ENCODE data around the gene OS9.

OS9 gene

DNA sequence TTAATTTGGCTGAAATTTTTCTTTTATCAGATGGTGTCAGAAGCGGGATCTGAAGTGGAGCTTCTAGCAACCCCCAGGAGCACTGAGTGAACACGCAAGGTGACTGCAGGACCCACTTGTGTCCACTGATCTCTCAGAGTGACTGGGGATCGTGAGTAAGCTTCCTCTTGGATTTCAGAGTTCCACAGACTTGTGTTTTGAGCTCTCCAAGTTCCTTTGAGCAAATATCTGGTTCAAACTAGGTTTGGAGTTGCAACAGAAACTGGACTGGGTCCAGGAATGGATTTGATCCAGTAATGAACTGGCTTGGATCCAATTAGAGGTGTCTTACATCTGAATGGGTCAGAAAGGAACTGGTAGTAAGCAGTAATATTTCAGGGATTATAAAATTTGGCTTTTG, 36.2 kb upstream of the OS9 start (continued):
- TF ChIP-seq, protein P1, sequence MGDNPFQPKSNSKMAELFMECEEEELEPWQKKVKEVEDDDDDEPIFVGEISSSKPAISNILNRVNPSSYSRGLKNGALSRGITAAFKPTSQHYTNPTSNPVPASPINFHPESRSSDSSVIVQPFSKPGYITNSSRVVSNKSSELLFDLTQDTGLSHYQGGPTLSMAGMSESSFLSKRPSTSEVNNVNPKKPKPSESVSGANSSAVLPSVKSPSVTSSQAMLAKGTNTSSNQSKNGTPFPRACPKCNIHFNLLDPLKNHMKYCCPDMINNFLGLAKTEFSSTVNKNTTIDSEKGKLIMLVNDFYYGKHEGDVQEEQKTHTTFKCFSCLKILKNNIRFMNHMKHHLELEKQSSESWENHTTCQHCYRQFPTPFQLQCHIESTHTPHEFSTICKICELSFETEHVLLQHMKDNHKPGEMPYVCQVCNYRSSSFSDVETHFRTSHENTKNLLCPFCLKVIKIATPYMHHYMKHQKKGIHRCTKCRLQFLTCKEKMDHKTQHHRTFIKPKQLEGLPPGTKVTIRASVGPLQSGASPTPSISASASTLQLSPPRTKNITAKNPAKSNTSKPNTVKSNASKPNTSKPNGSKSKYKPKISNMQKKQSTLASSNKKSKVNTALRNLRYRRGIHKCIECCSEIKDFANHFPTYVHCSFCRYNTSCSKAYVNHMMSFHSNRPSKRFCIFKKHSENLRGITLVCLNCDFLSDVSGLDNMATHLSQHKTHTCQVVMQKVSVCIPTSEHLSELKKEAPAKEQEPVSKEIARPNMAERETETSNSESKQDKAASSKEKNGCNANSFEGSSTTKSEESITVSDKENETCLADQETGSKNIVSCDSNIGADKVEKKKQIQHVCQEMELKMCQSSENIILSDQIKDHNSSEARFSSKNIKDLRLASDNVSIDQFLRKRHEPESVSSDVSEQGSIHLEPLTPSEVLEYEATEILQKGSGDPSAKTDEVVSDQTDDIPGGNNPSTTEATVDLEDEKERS (tag by site-specific recombination; IDR thresholded peaks at IDR 0.05) = no peak
- TF ChIP-seq ZFP69B (tag by site-specific recombination; IDR thresholded peaks at IDR 0.05) (no peak), ZNF529 (tag by site-specific recombination; IDR thresholded peaks at IDR 0.05; ENCODE audit: insufficient replicate concordance) (no peak)

- Histone ChIP-seq H3K4me3 (ENCODE audit: low read depth, low read length) (no peak overlapping the region), H3K27ac (ENCODE audit: extremely low read depth, low read depth, low read length) (no peak overlapping the region), H3K9me3 (ENCODE audit: control insufficient read depth, insufficient read depth, low read depth, low read length) (no peaks in the 10 kb centered on the region), H3K4me1 (ENCODE audit: control insufficient read depth, insufficient read depth, low read length) (no peaks in the 10 kb centered on the region), H3K36me3 (ENCODE audit: control insufficient read depth in 2 of 2, insufficient read depth in 1 of 2, low read length in 2 of 2) (no peaks in the 10 kb centered on the region)
- POLR2A ChIA-PET = no interaction called here
- TF ChIP-seq ZNF175 (tag by site-specific recombination; IDR thresholded peaks at IDR 0.05) (no peak), MZF1 (tag by site-specific recombination; IDR thresholded peaks at IDR 0.05; ENCODE audit: borderline replicate concordance) (no peak), ZNF791 (tag by site-specific recombination; IDR thresholded peaks at IDR 0.05) (no peak)
- TF ChIP-seq, protein P2, sequence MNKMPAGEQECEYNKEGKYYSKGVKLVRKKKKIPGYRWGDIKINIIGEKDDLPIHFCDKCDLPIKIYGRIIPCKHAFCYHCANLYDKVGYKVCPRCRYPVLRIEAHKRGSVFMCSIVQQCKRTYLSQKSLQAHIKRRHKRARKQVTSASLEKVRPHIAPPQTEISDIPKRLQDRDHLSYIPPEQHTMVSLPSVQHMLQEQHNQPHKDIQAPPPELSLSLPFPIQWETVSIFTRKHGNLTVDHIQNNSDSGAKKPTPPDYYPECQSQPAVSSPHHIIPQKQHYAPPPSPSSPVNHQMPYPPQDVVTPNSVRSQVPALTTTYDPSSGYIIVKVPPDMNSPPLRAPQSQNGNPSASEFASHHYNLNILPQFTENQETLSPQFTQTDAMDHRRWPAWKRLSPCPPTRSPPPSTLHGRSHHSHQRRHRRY (tag by site-specific recombination; IDR thresholded peaks at IDR 0.05) = no peak
- CTCF ChIA-PET = interaction anchor here (0.5 kb wide), 1 partner anchor 76 kb away, joined by 5 read pairs; no protein-coding TSS in a partner anchor
Observed at GRCh38 chr12:57658890-57659289, 35.0 kb upstream of the OS9 start.

DNA sequence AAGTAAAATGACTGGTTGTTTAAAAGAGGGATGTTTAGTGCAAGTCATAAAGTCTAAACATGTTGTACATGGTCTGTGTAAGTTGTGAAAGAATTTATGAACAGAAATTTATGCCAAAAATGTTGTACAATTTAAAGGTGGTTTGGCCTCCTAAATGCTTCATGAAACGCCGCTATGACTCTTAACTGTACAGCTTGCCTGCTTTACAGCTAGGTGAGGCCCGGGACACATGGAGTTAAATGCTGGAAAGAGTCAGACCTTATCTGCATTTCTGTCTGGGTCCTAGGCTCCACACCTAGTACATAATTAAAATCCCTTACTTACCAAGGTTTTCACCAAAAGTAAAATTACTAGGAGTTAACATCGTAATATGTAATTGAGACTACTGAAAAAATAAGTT, 32.6 kb upstream of the OS9 start:
- H3K4me3 ChIP-seq (ENCODE audit: low read depth, low read length) = no peak overlapping the region
- POLR2A ChIA-PET = no interaction called here
- H3K9me3 ChIP-seq (ENCODE audit: control insufficient read depth, insufficient read depth, low read depth, low read length) = no peaks in the 10 kb centered on the region
- H3K27ac ChIP-seq (ENCODE audit: extremely low read depth, low read depth, low read length) = no peak overlapping the region
- CTCF ChIA-PET = interaction anchor here (1.4 to 2.6 kb wide), 3 partner anchors 28 to 78 kb away, joined by 5 to 9 read pairs (median 8); partner anchors contain the start of genes B4GALNT1 and OS9
- no peaks in the 10 kb centered on the region for H3K4me1 ChIP-seq (ENCODE audit: control insufficient read depth, insufficient read depth, low read length)
- H3K36me3 ChIP-seq (ENCODE audit: control insufficient read depth in 2 of 2, insufficient read depth in 1 of 2, low read length in 2 of 2) = no peaks in the 10 kb centered on the region
- TF ChIP-seq ZNF488 (tag by site-specific recombination; IDR thresholded peaks at IDR 0.05) (no peak), FEZF1 (tag by site-specific recombination; IDR thresholded peaks at IDR 0.05) (no peak), ZBTB7A (tag by site-specific recombination; IDR thresholded peaks at IDR 0.05; ENCODE audit: low read depth) (no peak), SETDB1 (IDR thresholded peaks at IDR 0.05; ENCODE audit: insufficient read length, low read length) (peak; percentile 99), MYNN (tag by site-specific recombination; IDR thresholded peaks at IDR 0.05; ENCODE audit: borderline replicate concordance) (no peak), GFI1B (tag by site-specific recombination; IDR thresholded peaks at IDR 0.05) (no peak), ZNF626 (tag by site-specific recombination; IDR thresholded peaks at IDR 0.05) (peak; percentile 71; the same call in 1 of the 2 replicates), ZNF398 (tag by site-specific recombination; IDR thresholded peaks at IDR 0.05) (no peak), ZNF184 (tag by site-specific recombination; IDR thresholded peaks at IDR 0.05) (0 out of 2 replicates have a peak, but pooled peaks have one; percentile 48), ZBTB10 (tag by site-specific recombination; IDR thresholded peaks at IDR 0.05) (no peak), ZNF600 (tag by site-specific recombination; IDR thresholded peaks at IDR 0.05) (no peak), ZNF16 (tag by site-specific recombination; IDR thresholded peaks at IDR 0.05; ENCODE audit: low read depth) (no peak), ZFP69B (tag by site-specific recombination; IDR thresholded peaks at IDR 0.05) (no peak), ZNF549 (tag by site-specific recombination; IDR thresholded peaks at IDR 0.05) (peak; percentile 71), ZNF561 (tag by site-specific recombination; IDR thresholded peaks at IDR 0.05; ENCODE audit: borderline replicate concordance) (no peak), EGR2 (tag by site-specific recombination; IDR thresholded peaks at IDR 0.05; ENCODE audit: low read depth) (no peak)
- TF ChIP-seq, protein P3, sequence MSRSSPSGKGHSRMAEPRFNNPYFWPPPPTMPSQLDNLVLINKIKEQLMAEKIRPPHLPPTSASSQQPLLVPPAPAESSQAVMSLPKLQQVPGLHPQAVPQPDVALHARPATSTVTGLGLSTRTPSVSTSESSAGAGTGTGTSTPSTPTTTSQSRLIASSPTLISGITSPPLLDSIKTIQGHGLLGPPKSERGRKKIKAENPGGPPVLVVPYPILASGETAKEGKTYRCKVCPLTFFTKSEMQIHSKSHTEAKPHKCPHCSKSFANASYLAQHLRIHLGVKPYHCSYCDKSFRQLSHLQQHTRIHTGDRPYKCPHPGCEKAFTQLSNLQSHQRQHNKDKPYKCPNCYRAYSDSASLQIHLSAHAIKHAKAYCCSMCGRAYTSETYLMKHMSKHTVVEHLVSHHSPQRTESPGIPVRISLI (tag by site-specific recombination; IDR thresholded peaks at IDR 0.05) = no peak

Data from HEK293 (cell line).